K562 (cell line): ENCODE data around the gene LRRK1. TPM values are rescaled to one million over a fixed set of nuclear protein-coding genes. Genes with fewer than 3 reads are reported as not detected.

Experiments used
- ATAC-seq: fragments of 200-7000 bp; cut with Tn5 transposase; 3 replicates; pipeline ENCODE4 v1.9.1; 2020; ENCODE audit warnings: moderate library complexity
- BruUV-seq: library from RNA; stranded (reverse); fragments of 400-500 nt; replicated peaks from 2 replicates; lab custom pipeline; 2021; lab: Mats Ljungman, UMichigan
- CTCF ChIA-PET: fragments of 300-600 bp; formaldehyde crosslinking; extraction: SDS; loops from one replicate; lab custom pipeline; 2021; ENCODE audit warnings: low intra/inter-chr PET ratio; lab: Yijun Ruan, JAX
- POLR2A ChIA-PET: fragments of 300-600, 350-650 bp; sonication (Branson Sonifier 250); formaldehyde crosslinking; extraction: SDS; loops from one replicate; lab custom pipeline; 2021; ENCODE audit warnings: antibody characterized with exemption, inconsistent platforms; lab: Yijun Ruan, JAX
- DNase-seq, 4 experiments: peaks; one replicate each; pipeline versions ENCODE4 v3.0.0 to v3.0.0-alpha.2; 2011 to 2018; ENCODE audit warnings: low spot score in 3 of 4, mixed read lengths in 3 of 4; ENCODE audit errors: extremely low read depth in 1 of 4
- FAIRE-seq: peaks from 2 replicates; lab custom pipeline; 2011; peaks lifted over from hg19 to GRCh38; lab: Jason Lieb, UNC
- H2AFZ ChIP-seq: 2 replicates; pipeline ENCODE4 v1.6.0; 2011; ENCODE audit warnings: low read depth, low read length, control low read depth, inconsistent platforms
- H3K27ac ChIP-seq: fragments of 200-600 bp; 3 replicates; pipeline ENCODE4 v1.8.0; 2011; ENCODE audit warnings: low read depth, mild to moderate bottlenecking, control low read depth, inconsistent platforms, low read length, moderate library complexity, mixed read lengths; ENCODE audit errors: extremely low read depth
- H3K27me3 ChIP-seq, 2 experiments: fragments of 300-600 bp in 1 of 2; 2 replicates in 1 of 2; 3 replicates in 1 of 2; pipeline versions ENCODE4 v1.6.0 to v1.8.0; 2011; ENCODE audit warnings: inconsistent platforms in 2 of 2, low read length in 2 of 2, mild to moderate bottlenecking in 1 of 2, mixed read lengths in 1 of 2, moderate library complexity in 1 of 2; ENCODE audit not compliant: control insufficient read depth in 2 of 2, insufficient read depth in 2 of 2
- H3K36me3 ChIP-seq: fragments of 300-600 bp; 3 replicates; pipeline ENCODE4 v1.8.0; 2011; ENCODE audit warnings: mild to moderate bottlenecking, low read length, inconsistent platforms; ENCODE audit not compliant: control insufficient read depth, insufficient read depth
- H3K4me1 ChIP-seq, 2 experiments: fragments of 200-600 bp in 1 of 2; replicated peaks in 1 of 2; 2 replicates in 1 of 2; 3 replicates in 1 of 2; pipeline versions ENCODE4 v1.5.1 to v1.8.0; 2011; ENCODE audit warnings: inconsistent platforms in 2 of 2, low read length in 2 of 2, mild to moderate bottlenecking in 1 of 2, mixed read lengths in 1 of 2, moderate library complexity in 1 of 2; ENCODE audit not compliant: control insufficient read depth in 2 of 2, insufficient read depth in 2 of 2
- H3K4me2 ChIP-seq: 2 replicates; pipeline ENCODE4 v1.6.1; 2011; ENCODE audit warnings: low read length, control low read depth, inconsistent platforms, mixed read lengths; ENCODE audit not compliant: insufficient read depth
- H3K4me3 ChIP-seq: fragments of 200-600 bp; sonication (generic), shearing (Covaris generic); 2 replicates; pipeline ENCODE4 v1.5.1; 2016; ENCODE audit warnings: control low read depth, inconsistent platforms
- H3K79me2 ChIP-seq: fragments of 200-600 bp; 3 replicates; pipeline ENCODE4 v1.8.0; 2011; ENCODE audit warnings: low read length, inconsistent platforms; ENCODE audit not compliant: control insufficient read depth, insufficient read depth
- H3K9ac ChIP-seq, 2 experiments: 2 replicates each; pipeline versions ENCODE4 v1.6.0 to v1.6.1; 2011; ENCODE audit warnings: low read depth in 2 of 2, low read length in 2 of 2, control low read depth in 1 of 2, inconsistent platforms in 1 of 2, mild to moderate bottlenecking in 1 of 2, mixed read lengths in 1 of 2; ENCODE audit not compliant: insufficient read depth in 1 of 2
- H3K9me1 ChIP-seq: one replicate; pipeline ENCODE4 v1.6.0; 2011; ENCODE audit warnings: inconsistent platforms, mild to moderate bottlenecking, low read length, moderate library complexity; ENCODE audit not compliant: control insufficient read depth, insufficient read depth
- H3K9me3 ChIP-seq: replicated peaks from 2 replicates; pipeline ENCODE4 v1.5.1; 2011; ENCODE audit warnings: low read depth, low read length, inconsistent platforms; ENCODE audit not compliant: control insufficient read depth, insufficient read depth
- H4K20me1 ChIP-seq: replicated peaks from 2 replicates; pipeline ENCODE4 v1.6.1; 2011; ENCODE audit warnings: low read length, inconsistent platforms, mixed read lengths; ENCODE audit not compliant: control insufficient read depth, insufficient read depth
- MTA2 ChIP-seq: fragments of 450-650 bp; IDR thresholded peaks from 2 replicates; pipeline ENCODE4 v1.6.1; 2016; ENCODE audit warnings: low read depth
- WGBS: fragments of 100-300 bp; shearing (Covaris generic); methylation state at CpG from one replicate; pipeline ENCODE4 v1.1.6; 2016; ENCODE audit warnings: low coverage, mixed read lengths; ENCODE audit not compliant: insufficient coverage; ENCODE audit errors: missing lambda C conversion rate; 5-methylcytosine and 5-hydroxymethylcytosine counted together
- in situ Hi-C: fragments of 300-500 bp; cut with MboI; formaldehyde crosslinking; loops from 4 replicates; pipeline ENCODE4 v1.15.0; 2018; ENCODE audit warnings: inconsistent platforms, mixed read lengths
- intact Hi-C: fragments of 100-400 bp; cut with micrococcal nuclease; formaldehyde crosslinking; loops from 2 replicates; pipeline ENCODE4 v1.14.2; 2022
- polyA plus RNA-seq, 8 experiments: library from polyadenylated mRNA; depleted of rRNA in 4 of 8; stranded (reverse) in 5 of 8; unstranded in 3 of 8; fragments of >200 nt; fragmentation: Nextera tagmentation in 2 of 8; fragmentation: Illumina TruSeq in 1 of 8; extraction: Ambion mirVana in 2 of 8; extraction: Trizol in 1 of 8; gene quantifications; 2 replicates each; pipeline versions ENCODE4 v1.2.1 to v1.2.3, GENCODE V29; 2011 to 2014; ENCODE audit warnings: inconsistent platforms in 1 of 8, missing spikeins in 1 of 8
- total RNA-seq, 7 experiments: library from RNA; depleted of rRNA in 6 of 7; stranded (reverse); fragments of >200 nt in 6 of 7; fragmentation: Illumina TruSeq in 2 of 7; extraction: Trizol in 2 of 7; gene quantifications; 2 replicates each; pipeline versions ENCODE4 v1.2.1 to v1.2.3, GENCODE V29; 2011 to 2021; ENCODE audit warnings: low replicate concordance in 1 of 7
- TF ChIP-seq, protein P1 (sequence below): fragments of 450-650 bp; IDR thresholded peaks from 2 replicates; pipeline ENCODE4 v1.6.1; 2018; ENCODE audit not compliant: partially characterized antibody

Gene LRRK1
- total and polyA plus RNA-seq, 9 of the 15 experiments (the other 6 are each of a cell fraction or from before 2014, with no cell fraction given) = 0.01 to 1.5 (median 0.11) TPM

DNA sequence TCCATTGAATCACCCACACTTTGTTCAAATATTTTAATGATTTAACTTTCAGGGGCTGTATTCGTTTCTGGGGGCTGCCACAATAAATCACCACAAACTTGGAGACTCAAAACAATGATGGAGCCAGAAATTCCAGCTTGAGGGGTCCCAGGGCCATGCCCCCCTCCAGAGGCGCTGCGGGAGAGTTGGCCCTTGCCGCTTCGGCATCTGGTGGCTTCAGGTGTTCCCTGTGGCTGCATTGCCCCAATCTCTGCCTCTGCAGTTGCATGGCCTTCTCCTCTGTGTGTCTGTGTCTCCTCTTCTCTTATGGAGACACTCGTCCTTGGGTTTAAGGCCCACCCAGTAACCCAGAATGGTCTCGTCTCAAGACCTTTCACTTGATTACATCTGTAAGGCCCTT lies 187.9 kb downstream of the LRRK1 start:
- no peak overlapping the region for H3K4me2 ChIP-seq
- no TSS peak for BruUV-seq

More for the DNA sequence above, 187.9 kb downstream of the LRRK1 start:
- Histone ChIP-seq H3K27ac (no peak overlapping the region), H3K4me1 (peaks cover 17 to 20% of the 10 kb centered on the region in 2 experiments; a peak in 4 of 5 replicates), H3K9me3 (no peaks in the 10 kb centered on the region), H2AFZ (no peak overlapping the region), H3K36me3 (no peaks in the 10 kb centered on the region), H3K9me1 (no peaks in the 10 kb centered on the region), H3K4me3 (no peak overlapping the region), H3K79me2 (no peaks in the 10 kb centered on the region), H3K27me3 (peaks cover 0 to 18% of the 10 kb centered on the region in 2 experiments; a peak in 3 of 5 replicates), H3K9ac (no peak overlapping the region), H4K20me1 (no peaks in the 10 kb centered on the region; the same call in 1 of the 2 replicates)
- POLR2A ChIA-PET = no interaction called here
- DNase-seq (no peak), ATAC-seq (peak; percentile 43), FAIRE-seq (peak; percentile 44)
- in situ Hi-C loops (no loop called here), intact Hi-C loops (no loop called here)
- WGBS = 22% methylated on average over 7 of the region's 7 CpGs
- CTCF ChIA-PET = no interaction called here
- TF ChIP-seq, protein P1, sequence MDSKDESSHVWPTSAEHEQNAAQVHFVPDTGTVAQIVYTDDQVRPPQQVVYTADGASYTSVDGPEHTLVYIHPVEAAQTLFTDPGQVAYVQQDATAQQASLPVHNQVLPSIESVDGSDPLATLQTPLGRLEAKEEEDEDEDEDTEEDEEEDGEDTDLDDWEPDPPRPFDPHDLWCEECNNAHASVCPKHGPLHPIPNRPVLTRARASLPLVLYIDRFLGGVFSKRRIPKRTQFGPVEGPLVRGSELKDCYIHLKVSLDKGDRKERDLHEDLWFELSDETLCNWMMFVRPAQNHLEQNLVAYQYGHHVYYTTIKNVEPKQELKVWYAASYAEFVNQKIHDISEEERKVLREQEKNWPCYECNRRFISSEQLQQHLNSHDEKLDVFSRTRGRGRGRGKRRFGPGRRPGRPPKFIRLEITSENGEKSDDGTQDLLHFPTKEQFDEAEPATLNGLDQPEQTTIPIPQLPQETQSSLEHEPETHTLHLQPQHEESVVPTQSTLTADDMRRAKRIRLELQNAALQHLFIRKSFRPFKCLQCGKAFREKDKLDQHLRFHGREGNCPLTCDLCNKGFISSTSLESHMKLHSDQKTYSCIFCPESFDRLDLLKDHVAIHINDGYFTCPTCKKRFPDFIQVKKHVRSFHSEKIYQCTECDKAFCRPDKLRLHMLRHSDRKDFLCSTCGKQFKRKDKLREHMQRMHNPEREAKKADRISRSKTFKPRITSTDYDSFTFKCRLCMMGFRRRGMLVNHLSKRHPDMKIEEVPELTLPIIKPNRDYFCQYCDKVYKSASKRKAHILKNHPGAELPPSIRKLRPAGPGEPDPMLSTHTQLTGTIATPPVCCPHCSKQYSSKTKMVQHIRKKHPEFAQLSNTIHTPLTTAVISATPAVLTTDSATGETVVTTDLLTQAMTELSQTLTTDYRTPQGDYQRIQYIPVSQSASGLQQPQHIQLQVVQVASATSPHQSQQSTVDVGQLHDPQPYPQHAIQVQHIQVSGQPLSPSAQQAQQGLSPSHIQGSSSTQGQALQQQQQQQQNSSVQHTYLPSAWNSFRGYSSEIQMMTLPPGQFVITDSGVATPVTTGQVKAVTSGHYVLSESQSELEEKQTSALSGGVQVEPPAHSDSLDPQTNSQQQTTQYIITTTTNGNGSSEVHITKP = peak; percentile 63
- no peak for TF ChIP-seq MTA2
